HCT116 (cell line): ENCODE results near the gene LNPEP. TPM values are rescaled to one million over a fixed set of nuclear protein-coding genes. Genes with fewer than 3 reads are reported as not detected.

Experiments used
- ATAC-seq: fragments of 200-7000 bp; cut with Tn5 transposase; 2 replicates; pipeline ENCODE4 v1.9.1; 2020; ENCODE audit warnings: mild to moderate bottlenecking, moderate library complexity
- BruUV-seq: library from RNA; stranded (reverse); fragments of 400-500 nt; replicated peaks from 2 replicates; lab custom pipeline; 2021; lab: Mats Ljungman, UMichigan
- CTCF ChIA-PET: fragments of 300-600 bp; sonication (Branson Sonifier 250); formaldehyde crosslinking; loops from one replicate; lab custom pipeline; 2021; ENCODE audit warnings: antibody characterized with exemption; lab: Charles Lee
- POLR2A ChIA-PET: fragments of 300-600, 350-600 bp; sonication (Branson Sonifier 250); formaldehyde crosslinking; loops from one replicate; lab custom pipeline; 2021; ENCODE audit warnings: antibody characterized with exemption; lab: Charles Lee
- RAD21 ChIA-PET, 2 experiments: fragments of 300-600 bp; sonication (Branson Sonifier 250); formaldehyde crosslinking; loops; one replicate each; lab custom pipeline; 2023; ENCODE audit warnings: low total read pairs in 2 of 2; ENCODE audit not compliant: uncharacterized antibody in 2 of 2, unreplicated experiment in 2 of 2, low non-redundant PET in 1 of 2; lab: Charles Lee
- DNase-seq: peaks from one replicate; pipeline ENCODE4 v3.0.0-alpha.2; 2010; ENCODE audit warnings: low read depth, low spot score
- H2AFZ ChIP-seq: fragments of 200-600 bp; shearing (Covaris generic), sonication (generic); 2 replicates; pipeline ENCODE4 v1.6.1; 2017; ENCODE audit warnings: low read depth, mixed run types, mixed read lengths, antibody characterized with exemption, low read length; ENCODE audit not compliant: poor library complexity, severe bottlenecking
- H3K27ac ChIP-seq: 2 replicates; pipeline ENCODE4 v1.5.1; 2012; ENCODE audit warnings: low read depth, low read length
- H3K27me3 ChIP-seq: fragments of 200-600 bp; sonication (generic); 2 replicates; pipeline ENCODE4 v1.6.1; 2016; ENCODE audit warnings: mixed run types, low read length, mixed read lengths; ENCODE audit not compliant: insufficient read depth
- H3K36me3 ChIP-seq, 2 experiments: fragments of 200-500 bp in 1 of 2; fragments of 200-600 bp in 1 of 2; sonication (Bioruptor generic) in 1 of 2; sonication (generic) in 1 of 2; 2 replicates each; pipeline versions ENCODE4 v1.5.1 to v1.6.1; 2014 to 2016; ENCODE audit warnings: low read length in 2 of 2, inconsistent platforms in 1 of 2, mixed read lengths in 1 of 2, mixed run types in 1 of 2; ENCODE audit not compliant: insufficient read depth in 2 of 2, control insufficient read depth in 1 of 2
- H3K4me1 ChIP-seq, 2 experiments: fragments of 200-600 bp in 1 of 2; sonication (generic) in 1 of 2; 2 replicates each; pipeline versions ENCODE4 v1.5.1 to v1.6.1; 2012 to 2017; ENCODE audit warnings: low read length in 2 of 2, inconsistent platforms in 1 of 2, mild to moderate bottlenecking in 1 of 2, mixed read lengths in 1 of 2, mixed run types in 1 of 2, moderate library complexity in 1 of 2; ENCODE audit not compliant: insufficient read depth in 2 of 2, control insufficient read depth in 1 of 2
- H3K4me2 ChIP-seq: fragments of 200-600 bp; sonication (generic); 2 replicates; pipeline ENCODE4 v1.6.1; 2017; ENCODE audit warnings: mixed run types, low read length, mixed read lengths
- H3K4me3 ChIP-seq, 2 experiments: fragments of 200-600 bp in 1 of 2; sonication (generic) in 1 of 2; replicated peaks in 1 of 2; 2 replicates each; pipeline ENCODE4 v1.5.1; 2011 to 2016; ENCODE audit warnings: low read length in 2 of 2, control low read depth in 1 of 2, low read depth in 1 of 2, mild to moderate bottlenecking in 1 of 2, mixed read lengths in 1 of 2, mixed run types in 1 of 2
- H3K79me2 ChIP-seq: fragments of 200-600 bp; sonication (generic); 2 replicates; pipeline ENCODE4 v1.6.1; 2017; ENCODE audit warnings: mild to moderate bottlenecking, mixed run types, low read length, moderate library complexity, mixed read lengths; ENCODE audit not compliant: insufficient read depth
- H3K9ac ChIP-seq: fragments of 200-600 bp; sonication (generic); 2 replicates; pipeline ENCODE4 v1.6.1; 2016; ENCODE audit warnings: low read length, mixed read lengths
- H3K9me2 ChIP-seq: fragments of 200-600 bp; sonication (generic), shearing (Covaris generic); 2 replicates; pipeline ENCODE4 v1.6.1; 2017; ENCODE audit warnings: mixed run types, mild to moderate bottlenecking, moderate library complexity; ENCODE audit not compliant: insufficient read depth
- H3K9me3 ChIP-seq, 2 experiments: fragments of 200-500 bp in 1 of 2; fragments of 200-600 bp in 1 of 2; sonication (Bioruptor generic) in 1 of 2; sonication (generic) in 1 of 2; 2 replicates each; pipeline ENCODE4 v1.6.1; 2014 to 2017; ENCODE audit warnings: low read length in 2 of 2, mixed read lengths in 2 of 2, inconsistent platforms in 1 of 2, low read depth in 1 of 2, mild to moderate bottlenecking in 1 of 2, mixed run types in 1 of 2, moderate library complexity in 1 of 2; ENCODE audit not compliant: control insufficient read depth in 1 of 2, insufficient read depth in 1 of 2
- H4K20me1 ChIP-seq: fragments of 200-600 bp; sonication (generic), shearing (Covaris generic); 2 replicates; pipeline ENCODE4 v1.6.1; 2017; ENCODE audit warnings: mixed run types, mild to moderate bottlenecking, moderate library complexity; ENCODE audit not compliant: insufficient read depth
- EGR1 ChIP-seq: IDR thresholded peaks from 2 replicates; pipeline ENCODE4 v1.6.1; 2012; ENCODE audit warnings: low read depth
- EZH2phosphoT487 ChIP-seq: fragments of 200-600 bp; IDR thresholded peaks from 2 replicates; pipeline ENCODE4 v1.6.1; 2018; ENCODE audit warnings: antibody characterized with exemption, borderline replicate concordance
- FOSL1 ChIP-seq: IDR thresholded peaks from 2 replicates; pipeline ENCODE4 v1.6.1; 2012; ENCODE audit warnings: low read depth
- POLR2A ChIP-seq: IDR thresholded peaks from 2 replicates; pipeline ENCODE4 v1.7.0; 2011; ENCODE audit warnings: borderline replicate concordance; ENCODE audit not compliant: insufficient read depth, insufficient read length; ENCODE audit errors: extremely low read depth
- POLR2AphosphoS5 ChIP-seq: IDR thresholded peaks from 2 replicates; pipeline ENCODE4 v1.6.1; 2011; ENCODE audit warnings: mild to moderate bottlenecking, low read depth, low read length, moderate library complexity
- SP1 ChIP-seq: IDR thresholded peaks from 2 replicates; pipeline ENCODE4 v1.6.1; 2012; ENCODE audit warnings: low read depth
- SRF ChIP-seq: IDR thresholded peaks from 2 replicates; pipeline ENCODE4 v1.6.1; 2012; ENCODE audit warnings: low read depth
- TCF7L2 ChIP-seq: IDR thresholded peaks from 2 replicates; pipeline ENCODE4 v1.7.0; 2011; ENCODE audit warnings: borderline replicate concordance, inconsistent platforms; ENCODE audit not compliant: insufficient read depth, insufficient read length; ENCODE audit errors: extremely low read depth
- YY1 ChIP-seq: IDR thresholded peaks from 2 replicates; pipeline ENCODE4 v1.6.1; 2011; ENCODE audit warnings: low read length, low read depth, moderate library complexity, mild to moderate bottlenecking; ENCODE audit not compliant: insufficient replicate concordance; ENCODE audit errors: extremely low read depth
- ZNF274 ChIP-seq: fragments of 200-500 bp; sonication (Bioruptor generic); IDR thresholded peaks from 2 replicates; pipeline ENCODE4 v1.6.1; 2014; ENCODE audit warnings: mild to moderate bottlenecking, low read depth, low read length, inconsistent platforms
- intact Hi-C: fragments of 100-400 bp; cut with micrococcal nuclease; formaldehyde crosslinking; loops from 2 replicates; pipeline ENCODE4 v1.10.0; 2022
- total RNA-seq: library from RNA; stranded (reverse); gene quantifications from one replicate; pipeline ENCODE4 v1.2.1, GENCODE V29; 2021; ENCODE audit not compliant: unreplicated experiment
- TF ChIP-seq, protein P1 (sequence below), 3 experiments: fragments of 200-600 bp in 1 of 3; sonication (generic) in 1 of 3; IDR thresholded peaks in 2 of 3; conservative IDR thresholded peaks in 1 of 3; 2 replicates each; pipeline ENCODE4 v1.5.1; 2012 to 2017; ENCODE audit warnings: low read depth in 2 of 3, low read length in 2 of 3, antibody characterized with exemption in 1 of 3, borderline replicate concordance in 1 of 3, control low read depth in 1 of 3, mild to moderate bottlenecking in 1 of 3, mixed read lengths in 1 of 3, mixed run types in 1 of 3, moderate library complexity in 1 of 3; ENCODE audit not compliant: insufficient read depth in 1 of 3

The LNPEP gene
- total RNA-seq, 1 experiment from 2014 or later = 14.9 TPM

DNA sequence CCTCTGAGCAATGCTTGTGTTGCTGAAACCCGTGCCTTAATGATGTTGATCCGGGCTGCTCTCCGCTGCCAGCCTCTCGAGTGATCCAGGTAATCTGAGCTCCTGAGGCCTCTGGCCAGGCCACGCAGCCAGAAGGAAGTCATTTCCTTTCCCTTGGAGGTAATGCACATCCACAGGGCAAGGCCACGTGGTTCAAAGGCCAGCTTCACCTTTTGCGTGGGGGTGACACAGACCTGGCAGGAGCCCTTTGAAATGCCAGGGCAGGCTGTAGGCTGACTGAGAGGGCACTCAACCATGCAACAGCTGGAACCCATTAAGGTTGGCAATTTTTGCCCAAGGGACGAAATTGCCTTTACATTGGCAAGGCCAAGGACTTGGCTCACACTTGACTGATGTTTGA lies 126.2 kb downstream of the LNPEP start:
- Histone ChIP-seq H3K4me3 (no peak overlapping the region), H3K27ac (no peak overlapping the region), H3K9me2 (no peaks in the 10 kb centered on the region), H3K9me3 (no peaks in the 10 kb centered on the region), H3K9ac (no peak overlapping the region), H3K4me2 (no peak overlapping the region), H3K27me3 (no peaks in the 10 kb centered on the region), H3K79me2 (no peaks in the 10 kb centered on the region), H3K36me3 (no peaks in the 10 kb centered on the region), H4K20me1 (no peaks in the 10 kb centered on the region), H3K4me1 (no peaks in the 10 kb centered on the region), H2AFZ (no peak overlapping the region)
- no peak for DNase-seq
- no peak for ATAC-seq
- BruUV-seq = no TSS peak
- ChIA-PET RAD21 (no interaction called here), CTCF (no interaction called here), POLR2A (no interaction called here)
- TF ChIP-seq EZH2phosphoT487 = no peak
- no peak for TF ChIP-seq SRF
- TF ChIP-seq TCF7L2 = no peak
- intact Hi-C loops = no loop called here

DNA sequence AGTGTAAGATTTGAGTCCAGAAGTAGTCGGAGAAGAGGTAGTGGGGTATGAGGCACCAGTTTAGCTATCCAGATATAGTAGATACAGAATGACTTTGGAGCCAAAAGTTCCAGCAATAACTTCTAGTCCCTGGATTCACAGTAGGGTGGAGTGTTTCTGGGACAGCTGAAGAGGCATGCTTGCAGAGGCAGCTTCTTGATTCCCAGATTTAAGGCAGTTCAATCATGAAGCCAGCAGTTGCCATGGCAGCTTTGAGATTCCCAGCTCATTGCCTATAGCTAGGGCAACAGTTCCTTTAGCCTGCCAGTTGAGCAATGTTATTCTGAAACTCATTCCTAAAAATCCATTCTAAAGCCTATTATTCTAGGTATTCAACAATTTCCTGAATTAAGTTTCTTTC lies 127.4 kb downstream of the LNPEP start:
- H3K27ac ChIP-seq = no peak overlapping the region
- H3K9me3 ChIP-seq = no peaks in the 10 kb centered on the region
- H3K9me2 ChIP-seq = no peaks in the 10 kb centered on the region
- H3K4me2 ChIP-seq = no peak overlapping the region
- no peak for DNase-seq
- RAD21 ChIA-PET = no interaction called here
- POLR2A ChIA-PET = no interaction called here
- CTCF ChIA-PET = no interaction called here
- TF ChIP-seq YY1 (no peak), POLR2AphosphoS5 (no peak), POLR2A (no peak), SP1 (no peak), EGR1 (no peak), ZNF274 (no peak), FOSL1 (no peak)
- TF ChIP-seq, protein P1, sequence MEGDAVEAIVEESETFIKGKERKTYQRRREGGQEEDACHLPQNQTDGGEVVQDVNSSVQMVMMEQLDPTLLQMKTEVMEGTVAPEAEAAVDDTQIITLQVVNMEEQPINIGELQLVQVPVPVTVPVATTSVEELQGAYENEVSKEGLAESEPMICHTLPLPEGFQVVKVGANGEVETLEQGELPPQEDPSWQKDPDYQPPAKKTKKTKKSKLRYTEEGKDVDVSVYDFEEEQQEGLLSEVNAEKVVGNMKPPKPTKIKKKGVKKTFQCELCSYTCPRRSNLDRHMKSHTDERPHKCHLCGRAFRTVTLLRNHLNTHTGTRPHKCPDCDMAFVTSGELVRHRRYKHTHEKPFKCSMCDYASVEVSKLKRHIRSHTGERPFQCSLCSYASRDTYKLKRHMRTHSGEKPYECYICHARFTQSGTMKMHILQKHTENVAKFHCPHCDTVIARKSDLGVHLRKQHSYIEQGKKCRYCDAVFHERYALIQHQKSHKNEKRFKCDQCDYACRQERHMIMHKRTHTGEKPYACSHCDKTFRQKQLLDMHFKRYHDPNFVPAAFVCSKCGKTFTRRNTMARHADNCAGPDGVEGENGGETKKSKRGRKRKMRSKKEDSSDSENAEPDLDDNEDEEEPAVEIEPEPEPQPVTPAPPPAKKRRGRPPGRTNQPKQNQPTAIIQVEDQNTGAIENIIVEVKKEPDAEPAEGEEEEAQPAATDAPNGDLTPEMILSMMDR (IDR thresholded peaks at IDR 0.05 in 2 of 3, conservative IDR thresholded peaks at IDR 0.05 in 1 of 3; ENCODE audit: borderline replicate concordance in 1 of 3, insufficient read depth in 1 of 3, low read depth in 2 of 3, low read length in 2 of 3) = no peak
- H3K9ac ChIP-seq = no peak overlapping the region
- intact Hi-C loops = no loop called here
- no TSS peak for BruUV-seq
- no peak overlapping the region for H3K4me3 ChIP-seq
- no peaks in the 10 kb centered on the region for H3K36me3 ChIP-seq
- no peaks in the 10 kb centered on the region for H4K20me1 ChIP-seq
- H3K4me1 ChIP-seq = no peaks in the 10 kb centered on the region
- H2AFZ ChIP-seq = no peak overlapping the region
- no peaks in the 10 kb centered on the region for H3K79me2 ChIP-seq
- H3K27me3 ChIP-seq = no peaks in the 10 kb centered on the region
- ATAC-seq = no peak
